Spleen (tissue), 7 donors: ENCODE results near the gene LRMDA.

Experiments used
- CTCF ChIP-seq, 11 experiments: fragments of 200-600 bp in 7 of 11; fragments of 450-650 bp in 4 of 11; sonication (generic) in 4 of 11; IDR thresholded peaks in 8 of 11; conservative IDR thresholded peaks in 3 of 11; 1 replicate in 7 of 11; 2 replicates in 4 of 11; pipeline versions ENCODE4 v1.4.0 to v1.8.0; 2016 to 2021; ENCODE audit warnings: antibody characterized with exemption in 11 of 11, inconsistent platforms in 4 of 11, mild to moderate bottlenecking in 1 of 11
- POLR2AphosphoS5 ChIP-seq, 3 donors: sonication (generic); formaldehyde crosslinking; IDR thresholded peaks; one replicate each; pipeline ENCODE4 v1.5.1; 2017; ENCODE audit warnings: antibody characterized with exemption in 3 of 3
- donor health status: DM: no; HTN: no; CAD: no; lungs with moderate emphysema.
- donor health status: DM: no; HTN: no; CAD: no.
- donor health status: DM: no; HTN: no; CAD: no.

- TF ChIP-seq CTCF (IDR thresholded peaks at IDR 0.05 in 8 of 11, conservative IDR thresholded peaks at IDR 0.05 in 3 of 11): no peak
- no peak for TF ChIP-seq POLR2AphosphoS5 (IDR thresholded peaks at IDR 0.05)
These were observed 886.8 kb downstream of the LRMDA start for GRCh38 chr10:76318211-76318610.
